ENCODE results near the gene TMEM191B. TPM values are rescaled to one million over a fixed set of nuclear protein-coding genes. Genes with fewer than 3 reads are reported as not detected.
"Not testable (repeated sequence)": the region's sequence is repeated elsewhere in the genome, so short reads cannot be mapped to it uniquely, and the experiment has no call there.

The TMEM191B gene
- total RNA-seq (2022), result 8.6 and 9.6 TPM in 2 replicates
- percentile 15 among the genes with signal in this experiment for Bru-seq, nascent RNA
- BruChase-seq, experiment 1, labeled RNA remaining after a 2-hour chase, result percentile 31 among the genes with signal in this experiment
- percentile 23 among the genes with signal in this experiment for BruChase-seq, experiment 2, labeled RNA remaining after a 6-hour chase
- long read RNA-seq, partial matches to known transcripts, result 2 of 6 reads
- long read RNA-seq, other reads (novel, unspliced or antisense), result 3 of 6 reads

DNA sequence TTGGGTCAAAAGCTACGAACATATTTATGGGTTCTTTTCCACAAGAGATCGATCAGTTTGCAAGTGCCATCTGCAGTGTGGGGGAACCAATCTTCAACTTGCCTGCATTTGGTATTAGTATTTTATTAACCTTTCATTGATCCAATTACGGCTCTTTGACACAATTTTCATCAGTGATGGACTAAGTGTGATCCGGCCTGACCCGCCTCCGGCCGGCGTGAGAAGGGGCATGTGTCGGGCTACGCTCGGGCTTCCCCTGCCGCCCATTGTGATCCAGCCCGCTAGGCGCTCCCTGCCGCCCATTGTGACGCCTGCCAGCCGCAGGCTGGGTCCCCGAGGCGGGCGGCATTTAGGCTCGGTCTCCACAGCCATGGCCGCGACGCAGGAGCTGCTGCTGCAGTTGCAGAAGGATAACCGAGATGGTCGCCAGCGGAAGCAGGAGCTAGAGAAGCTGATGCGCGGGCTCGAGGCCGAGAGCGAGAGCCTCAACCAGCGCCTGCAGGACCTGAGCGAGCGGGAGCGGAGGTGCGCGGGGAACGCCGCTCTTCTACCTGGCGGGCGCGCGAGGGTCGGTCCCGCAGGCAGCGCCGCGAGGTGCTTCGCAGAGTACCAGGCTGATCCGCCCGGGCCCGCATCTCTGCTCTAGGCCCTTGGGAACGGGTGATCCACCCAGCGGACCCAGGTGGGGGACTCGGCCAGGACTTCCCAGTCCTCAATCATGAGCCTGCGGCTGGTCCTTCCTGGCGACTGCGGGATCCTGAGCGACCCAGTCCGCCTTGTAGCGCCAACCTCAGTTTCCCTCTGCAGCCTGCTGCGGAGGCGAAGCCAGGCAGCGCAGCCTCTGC lies at the start of gene TMEM191B:
TMEM191B (plus strand) TSS at position 51 of the 845 bp plus-strand sequence; CDS start at position 230, 179 bp downstream.
- POLR2A ChIA-PET; H3K9me3 Mint-ChIP-seq (ENCODE audit: unreplicated experiment); H3K27me3 ChIP-seq (replicated peaks; ENCODE audit: control insufficient read depth, insufficient read depth, low read length); H3K4me3 Mint-ChIP-seq (ENCODE audit: unreplicated experiment); H3K36me3 Mint-ChIP-seq (ENCODE audit: insufficient read depth, unreplicated experiment); H3K9me3 ChIP-seq; intact Hi-C loops (cut with micrococcal nuclease; ENCODE audit: unreplicated experiment); H3K36me3 ChIP-seq (ENCODE audit: control insufficient read depth, insufficient read depth, low read length); H3K4me3 ChIP-seq (ENCODE audit: low read depth, low read length); BruUV-seq (replicated peaks); H3K4me1 Mint-ChIP-seq (ENCODE audit: low read depth, unreplicated experiment); CTCF ChIA-PET; H3K4me1 ChIP-seq; H3K27me3 Mint-ChIP-seq (ENCODE audit: insufficient read depth, unreplicated experiment); H3K27ac Mint-ChIP-seq (ENCODE audit: unreplicated experiment); DNase-seq: not testable (repeated sequence)

DNA sequence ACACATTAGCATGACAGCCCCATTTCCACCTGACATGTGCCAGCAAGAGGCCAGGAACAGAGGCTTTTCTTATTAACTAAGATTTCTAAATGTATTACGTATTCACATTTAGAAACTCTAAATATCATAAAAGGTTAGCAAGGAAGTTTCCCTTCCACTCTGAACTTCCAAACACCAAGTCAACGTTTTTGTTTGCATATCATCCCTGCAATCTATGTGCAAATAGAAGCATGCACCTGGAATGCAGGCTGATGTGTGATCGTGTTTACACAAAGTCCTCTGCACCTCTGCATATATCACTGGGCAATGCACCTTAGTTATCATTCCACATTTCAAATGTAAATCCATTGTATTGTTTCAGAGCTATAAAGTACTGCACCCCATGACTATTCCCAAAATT lies 31.4 kb upstream of the TMEM191B start:
- intact Hi-C loops (cut with micrococcal nuclease; ENCODE audit: unreplicated experiment); BruUV-seq (replicated peaks); H3K36me3 ChIP-seq (ENCODE audit: control insufficient read depth, insufficient read depth, low read length); CTCF ChIA-PET; H3K4me1 Mint-ChIP-seq (ENCODE audit: low read depth, unreplicated experiment); H3K9me3 ChIP-seq; H3K27me3 ChIP-seq (replicated peaks; ENCODE audit: control insufficient read depth, insufficient read depth, low read length); DNase-seq; H3K36me3 Mint-ChIP-seq (ENCODE audit: insufficient read depth, unreplicated experiment); H3K9me3 Mint-ChIP-seq (ENCODE audit: unreplicated experiment); H3K4me3 Mint-ChIP-seq (ENCODE audit: unreplicated experiment); POLR2A ChIA-PET; H3K27ac Mint-ChIP-seq (ENCODE audit: unreplicated experiment); H3K4me3 ChIP-seq (ENCODE audit: low read depth, low read length); H3K27me3 Mint-ChIP-seq (ENCODE audit: insufficient read depth, unreplicated experiment); H3K4me1 ChIP-seq: not testable (repeated sequence)

DNA sequence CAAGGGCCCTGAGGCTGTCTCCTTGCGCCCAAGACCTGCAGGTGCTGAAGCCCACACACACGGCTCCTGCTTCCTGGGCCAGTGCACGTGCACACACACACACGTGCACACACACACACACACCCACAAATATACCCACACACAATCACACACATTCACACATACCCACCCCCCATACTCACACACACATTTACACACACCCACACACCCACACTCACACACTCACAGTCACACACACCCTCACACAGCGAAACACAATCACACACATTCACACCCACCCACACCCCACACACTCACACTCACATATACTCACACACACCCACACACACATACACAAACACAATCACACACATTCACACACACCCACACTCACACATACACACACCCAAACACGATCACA lies 16.3 kb upstream of the TMEM191B start:
- H3K4me3 ChIP-seq (ENCODE audit: low read depth, low read length); intact Hi-C loops (cut with micrococcal nuclease; ENCODE audit: unreplicated experiment); POLR2A ChIA-PET; H3K9me3 ChIP-seq; H3K4me1 Mint-ChIP-seq (ENCODE audit: low read depth, unreplicated experiment); H3K4me1 ChIP-seq; H3K27ac Mint-ChIP-seq (ENCODE audit: unreplicated experiment); BruUV-seq (replicated peaks); H3K27me3 Mint-ChIP-seq (ENCODE audit: insufficient read depth, unreplicated experiment); H3K9me3 Mint-ChIP-seq (ENCODE audit: unreplicated experiment); H3K36me3 ChIP-seq (ENCODE audit: control insufficient read depth, insufficient read depth, low read length); H3K27me3 ChIP-seq (replicated peaks; ENCODE audit: control insufficient read depth, insufficient read depth, low read length); H3K4me3 Mint-ChIP-seq (ENCODE audit: unreplicated experiment); H3K36me3 Mint-ChIP-seq (ENCODE audit: insufficient read depth, unreplicated experiment); DNase-seq; CTCF ChIA-PET: not testable (repeated sequence)

DNA sequence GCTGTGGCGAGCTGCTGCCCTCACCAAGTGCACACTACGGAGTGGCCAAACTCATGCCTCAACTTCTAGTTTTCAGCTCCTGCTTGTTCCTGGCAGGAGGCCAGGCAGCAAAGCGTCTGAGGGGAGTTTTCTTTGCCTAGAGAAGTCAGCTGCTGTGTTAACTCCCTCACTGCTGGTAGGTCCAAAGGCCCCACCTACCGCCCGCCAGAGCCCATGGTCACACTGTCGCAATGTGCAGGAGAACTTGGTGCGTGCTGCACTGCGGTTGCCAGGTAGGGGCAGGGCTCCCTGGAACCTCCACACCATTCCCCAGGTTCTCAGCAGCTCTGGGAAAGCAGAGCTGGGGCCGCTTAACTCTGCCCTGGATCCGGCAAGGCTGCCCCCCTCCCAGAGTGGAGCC lies 15.2 kb upstream of the TMEM191B start:
- H3K4me1 Mint-ChIP-seq (ENCODE audit: low read depth, unreplicated experiment); H3K27me3 Mint-ChIP-seq (ENCODE audit: insufficient read depth, unreplicated experiment); H3K36me3 ChIP-seq (ENCODE audit: control insufficient read depth, insufficient read depth, low read length); DNase-seq; H3K27ac Mint-ChIP-seq (ENCODE audit: unreplicated experiment); H3K4me3 Mint-ChIP-seq (ENCODE audit: unreplicated experiment); H3K27me3 ChIP-seq (replicated peaks; ENCODE audit: control insufficient read depth, insufficient read depth, low read length); H3K36me3 Mint-ChIP-seq (ENCODE audit: insufficient read depth, unreplicated experiment); H3K9me3 ChIP-seq; H3K4me1 ChIP-seq; BruUV-seq (replicated peaks); CTCF ChIA-PET; H3K9me3 Mint-ChIP-seq (ENCODE audit: unreplicated experiment); H3K4me3 ChIP-seq (ENCODE audit: low read depth, low read length); intact Hi-C loops (cut with micrococcal nuclease; ENCODE audit: unreplicated experiment); POLR2A ChIA-PET: not testable (repeated sequence)

DNA sequence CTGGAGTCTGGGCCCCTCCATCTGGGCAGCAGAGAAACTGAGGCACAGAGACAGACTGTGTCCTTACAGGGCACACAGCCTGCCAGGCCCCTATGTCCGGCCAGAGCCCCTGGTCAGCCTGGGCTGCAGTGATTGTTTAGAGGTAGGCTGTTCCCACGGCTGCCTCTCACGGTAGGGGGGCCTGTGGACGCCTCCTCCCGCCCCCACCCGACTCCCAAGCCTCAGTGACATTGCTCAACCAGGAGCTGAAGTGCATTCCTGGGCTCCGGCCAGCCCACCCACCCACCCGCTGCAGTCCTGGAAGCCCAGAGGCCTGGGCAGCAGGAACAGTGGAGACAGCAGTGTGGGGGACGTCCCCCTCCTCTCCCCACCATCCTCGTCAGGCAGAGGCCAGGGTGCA lies 14.1 kb upstream of the TMEM191B start:
- H3K36me3 Mint-ChIP-seq (ENCODE audit: insufficient read depth, unreplicated experiment); intact Hi-C loops (cut with micrococcal nuclease; ENCODE audit: unreplicated experiment); H3K4me3 Mint-ChIP-seq (ENCODE audit: unreplicated experiment); DNase-seq; H3K27ac Mint-ChIP-seq (ENCODE audit: unreplicated experiment); H3K27me3 ChIP-seq (replicated peaks; ENCODE audit: control insufficient read depth, insufficient read depth, low read length); BruUV-seq (replicated peaks); H3K9me3 ChIP-seq; H3K9me3 Mint-ChIP-seq (ENCODE audit: unreplicated experiment); H3K36me3 ChIP-seq (ENCODE audit: control insufficient read depth, insufficient read depth, low read length); CTCF ChIA-PET; POLR2A ChIA-PET; H3K4me3 ChIP-seq (ENCODE audit: low read depth, low read length); H3K4me1 Mint-ChIP-seq (ENCODE audit: low read depth, unreplicated experiment); H3K4me1 ChIP-seq; H3K27me3 Mint-ChIP-seq (ENCODE audit: insufficient read depth, unreplicated experiment): not testable (repeated sequence)

DNA sequence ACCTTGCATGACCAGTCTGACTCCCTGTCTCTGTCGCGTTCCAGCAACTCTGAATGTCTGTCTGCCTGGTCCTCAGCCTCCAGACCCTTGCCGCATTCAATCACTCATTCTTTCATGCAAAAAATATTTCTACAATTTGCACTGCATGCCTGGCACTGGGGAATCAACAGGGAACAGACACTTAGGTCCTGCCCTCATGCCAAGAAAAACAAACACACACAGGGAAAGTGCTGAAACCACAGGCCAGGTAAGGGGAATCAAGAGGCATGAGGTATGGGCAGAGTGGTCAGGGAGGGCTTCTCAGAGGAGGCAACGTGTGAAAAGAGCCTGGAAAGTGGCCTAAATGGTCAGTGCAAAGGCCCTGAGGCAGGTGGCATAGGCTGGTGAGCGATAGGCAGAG lies 9.5 kb upstream of the TMEM191B start, which contains the start of gene GGTLC3:
GGTLC3 (minus strand) TSS at position 101 of the 400 bp plus-strand sequence. CDS start 264 bp downstream, outside the sequence.
- CTCF ChIA-PET; BruUV-seq (replicated peaks); H3K27me3 ChIP-seq (replicated peaks; ENCODE audit: control insufficient read depth, insufficient read depth, low read length); H3K4me1 ChIP-seq; H3K4me3 ChIP-seq (ENCODE audit: low read depth, low read length); H3K9me3 ChIP-seq; intact Hi-C loops (cut with micrococcal nuclease; ENCODE audit: unreplicated experiment); H3K27ac Mint-ChIP-seq (ENCODE audit: unreplicated experiment); DNase-seq; H3K36me3 ChIP-seq (ENCODE audit: control insufficient read depth, insufficient read depth, low read length); H3K36me3 Mint-ChIP-seq (ENCODE audit: insufficient read depth, unreplicated experiment); H3K4me3 Mint-ChIP-seq (ENCODE audit: unreplicated experiment); POLR2A ChIA-PET; H3K27me3 Mint-ChIP-seq (ENCODE audit: insufficient read depth, unreplicated experiment); H3K9me3 Mint-ChIP-seq (ENCODE audit: unreplicated experiment); H3K4me1 Mint-ChIP-seq (ENCODE audit: low read depth, unreplicated experiment): not testable (repeated sequence)

DNA sequence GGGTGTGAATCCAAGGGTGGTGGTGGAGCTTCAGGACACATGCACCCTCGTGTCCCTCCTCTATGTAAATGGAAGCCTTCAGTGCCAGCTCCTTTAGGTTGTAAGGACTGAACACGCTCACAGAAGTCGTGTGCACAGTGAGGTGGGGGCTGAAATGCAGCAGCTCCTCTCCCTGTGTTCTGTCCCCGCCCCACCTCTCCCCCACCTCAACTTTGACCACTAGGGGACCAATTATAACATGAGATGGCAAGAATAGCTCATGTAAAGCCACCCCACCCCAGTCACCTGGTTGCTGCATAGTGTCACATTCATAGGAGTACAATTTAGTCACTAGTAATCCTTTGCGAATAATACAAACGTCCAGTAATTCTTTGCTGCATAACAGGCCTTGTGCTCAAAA lies 4.8 kb upstream of the TMEM191B start:
- BruUV-seq (replicated peaks); POLR2A ChIA-PET: not testable (repeated sequence)

More for the DNA sequence above, 4.8 kb upstream of the TMEM191B start:
- H3K27ac Mint-ChIP-seq (ENCODE audit: unreplicated experiment); H3K36me3 Mint-ChIP-seq (ENCODE audit: insufficient read depth, unreplicated experiment); H3K4me1 Mint-ChIP-seq (ENCODE audit: low read depth, unreplicated experiment); intact Hi-C loops (cut with micrococcal nuclease; ENCODE audit: unreplicated experiment); H3K4me3 ChIP-seq (ENCODE audit: low read depth, low read length); H3K9me3 Mint-ChIP-seq (ENCODE audit: unreplicated experiment); H3K4me3 Mint-ChIP-seq (ENCODE audit: unreplicated experiment); DNase-seq; CTCF ChIA-PET; H3K4me1 ChIP-seq; H3K36me3 ChIP-seq (ENCODE audit: control insufficient read depth, insufficient read depth, low read length); H3K27me3 ChIP-seq (replicated peaks; ENCODE audit: control insufficient read depth, insufficient read depth, low read length); H3K27me3 Mint-ChIP-seq (ENCODE audit: insufficient read depth, unreplicated experiment); H3K9me3 ChIP-seq: not testable (repeated sequence)
